ENCODE data around the gene CMBL.
"Not testable (repeated sequence)": the region's sequence is repeated elsewhere in the genome, so short reads cannot be mapped to it uniquely, and the experiment has no call there.

Gene CMBL

DNA sequence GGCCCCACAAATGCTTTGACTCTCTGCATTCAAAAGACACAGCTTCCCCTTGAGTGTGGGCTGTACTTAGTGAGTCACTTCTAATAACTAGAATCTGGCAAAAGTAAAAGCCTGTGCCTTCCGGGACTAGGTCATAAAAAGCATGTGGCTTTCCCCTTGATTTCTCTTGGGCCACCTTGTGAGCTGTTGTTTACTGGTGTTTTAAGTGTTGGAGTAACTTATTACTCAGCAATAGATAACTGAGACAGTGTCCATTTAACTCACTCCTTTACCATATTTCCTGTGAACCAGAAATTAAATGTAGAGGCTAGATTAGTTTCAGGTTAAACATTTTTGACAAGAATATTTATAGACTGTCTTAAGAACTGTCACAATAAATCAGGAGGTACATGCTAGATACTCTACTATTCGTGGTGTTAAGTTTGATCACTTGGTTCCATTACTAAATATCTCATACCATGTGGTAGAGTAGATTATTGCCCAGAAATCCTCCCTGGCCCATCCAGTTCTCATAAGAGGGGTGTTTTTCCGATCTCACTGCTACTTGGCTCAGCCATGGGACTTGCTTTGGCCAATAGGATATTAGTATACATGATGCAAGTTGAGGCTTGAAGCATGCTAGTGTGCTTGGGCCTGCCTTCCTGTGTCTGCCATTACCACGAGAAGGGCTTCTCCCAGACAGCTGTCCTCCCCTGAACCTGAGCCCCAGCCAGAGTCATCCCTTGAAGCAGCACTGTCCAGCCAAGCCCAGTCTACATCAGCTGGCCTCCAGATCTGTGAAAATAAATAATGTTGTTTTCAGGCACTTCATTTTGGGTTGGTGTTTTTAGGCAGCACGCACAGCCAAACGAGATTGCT lies 10.4 kb upstream of the CMBL start:
- Histone ChIP-seq H3K4me1 (ENCODE audit: control extremely low read depth in 1 of 4, control insufficient read depth in 4 of 4, insufficient read depth in 4 of 4, low read length in 3 of 4) (no peaks in the 10 kb centered on the region), H3K27ac (ENCODE audit: insufficient read depth in 1 of 2, low read depth in 1 of 2, low read length in 2 of 2, poor library complexity in 1 of 2, severe bottlenecking in 2 of 2) (no peak overlapping the region), H3K4me3 (ENCODE audit: control insufficient read depth in 1 of 7, extremely low read depth in 1 of 7, insufficient read depth in 4 of 7, low read depth in 2 of 7, low read length in 6 of 7) (no peak overlapping the region), H3K27me3 (replicated peaks in 2 of 5; ENCODE audit: control insufficient read depth in 4 of 5, insufficient read depth in 5 of 5, low read length in 4 of 5) (no peaks in the 10 kb centered on the region), H3K36me3 (ENCODE audit: control insufficient read depth in 4 of 4, insufficient read depth in 4 of 4, low read length in 3 of 4) (no peaks in the 10 kb centered on the region), H3K9me3 (ENCODE audit: control extremely low read depth in 1 of 5, control insufficient read depth in 4 of 5, insufficient read depth in 2 of 5, low read depth in 1 of 5, low read length in 4 of 5) (no peaks in the 10 kb centered on the region)
- WGBS (ENCODE audit: insufficient coverage), result 98% methylated on average over 5 of the region's 6 CpGs
- ChIA-PET CTCF (interaction anchor here (1.0 to 1.5 kb wide), 4 partner anchors 10 to 36 kb away, joined by 3 to 5 read pairs (median 4); partner anchors contain the start of gene CMBL), POLR2A (interaction anchor here (1.1 kb wide), 1 partner anchor 35 kb away, joined by 3 read pairs; the partner anchor contains the start of gene MARCHF6)
- no peak for DNase-seq

DNA sequence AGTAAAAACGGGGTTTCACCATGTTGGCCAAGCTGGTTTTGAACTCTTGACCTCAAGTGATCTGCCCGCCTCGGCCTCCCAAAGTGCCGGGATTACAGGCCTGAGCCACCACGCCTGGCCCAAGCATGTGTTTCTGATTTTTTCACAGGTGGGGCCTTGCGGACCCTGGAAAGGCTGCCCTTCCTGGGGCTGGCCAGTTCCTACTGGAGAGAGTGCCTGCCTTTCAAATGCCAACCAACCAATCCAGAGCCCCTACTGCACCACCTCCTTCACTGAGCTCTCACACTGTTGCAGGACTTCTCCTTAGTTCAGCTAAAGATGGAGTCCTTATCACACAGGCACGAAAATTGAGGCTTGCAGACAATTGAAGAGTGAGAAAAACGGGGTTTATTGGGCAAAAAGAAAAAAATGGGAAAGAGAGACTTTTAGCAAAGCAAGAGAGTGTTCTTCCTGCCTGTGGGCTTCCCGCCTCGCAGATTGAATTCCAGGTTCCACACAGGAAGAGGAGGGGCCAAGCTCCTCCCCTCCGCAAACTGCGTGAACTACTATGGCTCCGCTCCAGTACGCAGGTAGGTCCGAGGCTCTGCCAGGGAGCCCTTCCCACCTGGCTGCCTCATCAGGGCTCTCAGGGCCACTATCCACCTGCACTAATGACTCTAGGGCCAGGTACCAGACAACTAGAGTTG lies 8.3 kb upstream of the CMBL start:
- POLR2A ChIA-PET, result no interaction called here
- no peak for DNase-seq
- Histone ChIP-seq H3K4me3 (ENCODE audit: control insufficient read depth in 1 of 7, extremely low read depth in 1 of 7, insufficient read depth in 4 of 7, low read depth in 2 of 7, low read length in 6 of 7) (no peak overlapping the region), H3K27ac (ENCODE audit: insufficient read depth in 1 of 2, low read depth in 1 of 2, low read length in 2 of 2, poor library complexity in 1 of 2, severe bottlenecking in 2 of 2) (no peak overlapping the region), H3K27me3 (replicated peaks in 2 of 5; ENCODE audit: control insufficient read depth in 4 of 5, insufficient read depth in 5 of 5, low read length in 4 of 5) (no peaks in the 10 kb centered on the region), H3K4me1 (ENCODE audit: control extremely low read depth in 1 of 4, control insufficient read depth in 4 of 4, insufficient read depth in 4 of 4, low read length in 3 of 4) (no peaks in the 10 kb centered on the region), H3K36me3 (ENCODE audit: control insufficient read depth in 4 of 4, insufficient read depth in 4 of 4, low read length in 3 of 4) (no peaks in the 10 kb centered on the region), H3K9me3 (ENCODE audit: control extremely low read depth in 1 of 5, control insufficient read depth in 4 of 5, insufficient read depth in 2 of 5, low read depth in 1 of 5, low read length in 4 of 5) (no peaks in the 10 kb centered on the region)
- CTCF ChIA-PET, result interaction anchor here (5.7 kb wide), 1 partner anchor 14 kb away, joined by 21 read pairs; no protein-coding TSS in a partner anchor
- WGBS (ENCODE audit: insufficient coverage), result 98% methylated on average over 15 of the region's 15 CpGs

DNA sequence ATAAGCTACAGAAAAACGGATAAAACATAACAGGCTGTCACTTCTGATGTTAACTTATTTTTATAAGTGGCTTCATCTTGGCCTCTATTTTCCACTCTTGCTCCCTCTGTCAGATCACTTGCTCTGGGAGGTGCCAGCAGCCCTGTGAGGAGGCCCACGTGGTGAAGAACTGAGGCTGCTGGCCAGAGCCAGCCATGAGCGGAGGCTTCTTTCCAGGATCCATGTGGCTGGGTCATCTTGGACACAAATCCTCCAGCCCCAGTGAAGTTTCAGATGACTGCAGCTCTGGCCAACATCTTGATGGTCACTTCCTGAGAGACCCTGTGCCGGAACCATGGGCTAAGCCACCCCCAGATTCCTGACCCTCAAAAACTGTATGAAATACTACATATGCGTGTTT lies 7.5 kb upstream of the CMBL start:
- Histone ChIP-seq H3K9me3 (ENCODE audit: control extremely low read depth in 1 of 5, control insufficient read depth in 4 of 5, insufficient read depth in 2 of 5, low read depth in 1 of 5, low read length in 4 of 5) (no peaks in the 10 kb centered on the region), H3K36me3 (ENCODE audit: control insufficient read depth in 4 of 4, insufficient read depth in 4 of 4, low read length in 3 of 4) (no peaks in the 10 kb centered on the region), H3K4me3 (ENCODE audit: control insufficient read depth in 1 of 7, extremely low read depth in 1 of 7, insufficient read depth in 4 of 7, low read depth in 2 of 7, low read length in 6 of 7) (no peak overlapping the region), H3K4me1 (ENCODE audit: control extremely low read depth in 1 of 4, control insufficient read depth in 4 of 4, insufficient read depth in 4 of 4, low read length in 3 of 4) (peaks cover 0 to 4% (median 3%) of the 10 kb centered on the region in 4 experiments), H3K27ac (ENCODE audit: insufficient read depth in 1 of 2, low read depth in 1 of 2, low read length in 2 of 2, poor library complexity in 1 of 2, severe bottlenecking in 2 of 2) (no peak overlapping the region), H3K27me3 (replicated peaks in 2 of 5; ENCODE audit: control insufficient read depth in 4 of 5, insufficient read depth in 5 of 5, low read length in 4 of 5) (no peaks in the 10 kb centered on the region)
- no peak for DNase-seq
- ChIA-PET CTCF (interaction anchor here (1.3 to 5.7 kb wide), 2 partner anchors 15 to 49 kb away, joined by 3 to 21 read pairs; no protein-coding TSS in a partner anchor), POLR2A (no interaction called here)
- WGBS (ENCODE audit: insufficient coverage), result 100% methylated on average over 3 of the region's 5 CpGs

DNA sequence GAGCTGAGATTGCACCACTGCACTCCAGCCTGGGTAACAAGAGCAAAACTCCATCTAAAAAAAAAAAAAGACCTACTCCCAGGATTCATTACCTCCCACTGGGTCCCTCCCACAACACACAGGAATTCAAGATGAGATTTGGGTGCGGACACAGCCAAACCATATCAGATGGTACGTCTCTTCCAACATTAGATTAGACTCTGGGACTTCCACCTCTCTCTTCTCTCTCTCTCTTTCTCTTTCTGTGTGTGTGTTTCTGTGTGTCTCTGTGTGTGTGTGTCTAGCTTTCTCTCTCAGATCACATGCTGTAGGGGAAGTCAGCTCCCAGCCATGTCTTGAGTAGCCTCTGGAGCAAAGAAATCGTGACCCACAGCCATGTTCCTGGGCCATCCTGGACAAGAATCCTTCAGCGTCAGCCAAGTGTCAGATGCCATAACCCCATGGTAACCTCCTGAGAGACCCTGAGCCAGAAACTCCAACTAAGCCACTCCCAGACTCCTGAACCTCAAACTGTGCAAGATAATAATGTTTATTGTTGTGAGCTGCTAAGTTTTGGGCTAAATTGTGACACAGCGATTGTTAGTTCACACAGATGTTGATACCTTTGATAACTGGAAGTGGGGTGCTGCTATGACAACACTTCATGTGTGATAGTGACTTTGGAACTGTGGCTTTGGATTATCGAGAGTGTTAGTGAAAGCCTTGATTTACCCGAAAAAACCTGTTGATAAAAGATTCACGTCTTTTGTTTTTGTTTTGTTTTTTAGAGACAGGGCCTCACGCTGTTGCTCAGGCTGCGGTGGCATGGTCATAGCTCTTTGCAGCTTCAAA lies 4.1 kb upstream of the CMBL start:
- 80% methylated on average over 7 of the region's 10 CpGs for WGBS (ENCODE audit: insufficient coverage)
- Histone ChIP-seq H3K27me3 (replicated peaks in 2 of 5; ENCODE audit: control insufficient read depth in 4 of 5, insufficient read depth in 5 of 5, low read length in 4 of 5) (no peaks in the 10 kb centered on the region), H3K4me1 (ENCODE audit: control extremely low read depth in 1 of 4, control insufficient read depth in 4 of 4, insufficient read depth in 4 of 4, low read length in 3 of 4) (peaks cover 0 to 18% (median 11%) of the 10 kb centered on the region in 4 experiments), H3K27ac (ENCODE audit: insufficient read depth in 1 of 2, low read depth in 1 of 2, low read length in 2 of 2, poor library complexity in 1 of 2, severe bottlenecking in 2 of 2) (no peak overlapping the region), H3K36me3 (ENCODE audit: control insufficient read depth in 4 of 4, insufficient read depth in 4 of 4, low read length in 3 of 4) (no peaks in the 10 kb centered on the region), H3K4me3 (ENCODE audit: control insufficient read depth in 1 of 7, extremely low read depth in 1 of 7, insufficient read depth in 4 of 7, low read depth in 2 of 7, low read length in 6 of 7) (no peak overlapping the region), H3K9me3 (ENCODE audit: control extremely low read depth in 1 of 5, control insufficient read depth in 4 of 5, insufficient read depth in 2 of 5, low read depth in 1 of 5, low read length in 4 of 5) (no peaks in the 10 kb centered on the region)
- CTCF ChIA-PET, result interaction anchor here (1.2 to 5.7 kb wide), 4 partner anchors 15 to 53 kb away, joined by 3 to 21 read pairs (median 3); no protein-coding TSS in a partner anchor
- no peak for DNase-seq
- POLR2A ChIA-PET, result no interaction called here

DNA sequence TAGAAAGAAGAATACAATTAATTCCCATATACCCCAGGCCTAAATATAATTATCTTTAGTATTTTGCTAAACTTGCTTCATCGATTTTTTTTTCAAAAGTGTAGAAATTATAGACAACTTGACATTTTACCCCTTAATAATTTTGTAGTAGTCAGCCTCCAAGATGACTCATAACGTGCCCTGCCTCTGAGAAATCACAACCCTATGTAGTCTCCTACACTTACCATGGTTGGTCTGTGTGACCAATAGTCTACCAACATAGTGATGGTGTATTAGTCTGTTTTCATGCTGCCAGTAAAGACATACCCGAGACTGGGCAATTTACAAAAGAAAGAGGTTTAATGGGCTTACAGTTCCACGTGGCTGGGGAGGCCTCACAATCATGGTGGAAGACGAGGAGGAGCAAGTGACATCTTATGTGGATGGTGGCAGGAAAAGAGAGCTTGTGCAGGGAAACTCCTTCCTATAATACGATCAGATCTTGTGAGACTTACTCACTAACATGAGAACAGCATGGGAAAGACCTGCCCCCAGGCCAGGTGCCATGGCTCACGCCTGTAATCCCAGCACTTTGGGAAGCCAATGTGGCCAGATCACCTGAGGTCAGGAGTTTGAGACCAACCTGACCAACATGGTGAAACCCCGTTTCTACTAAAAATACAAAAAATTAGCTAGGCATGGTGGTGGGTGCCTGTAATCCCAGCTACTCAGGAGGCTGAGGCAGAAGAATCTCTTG lies 3.3 kb upstream of the CMBL start:
- H3K36me3 ChIP-seq (ENCODE audit: control insufficient read depth in 4 of 4, insufficient read depth in 4 of 4, low read length in 3 of 4); H3K27ac ChIP-seq (ENCODE audit: insufficient read depth in 1 of 2, low read depth in 1 of 2, low read length in 2 of 2, poor library complexity in 1 of 2, severe bottlenecking in 2 of 2); H3K27me3 ChIP-seq (replicated peaks in 2 of 5; ENCODE audit: control insufficient read depth in 4 of 5, insufficient read depth in 5 of 5, low read length in 4 of 5); POLR2A ChIA-PET; H3K9me3 ChIP-seq (ENCODE audit: control extremely low read depth in 1 of 5, control insufficient read depth in 4 of 5, insufficient read depth in 2 of 5, low read depth in 1 of 5, low read length in 4 of 5); H3K4me3 ChIP-seq (ENCODE audit: control insufficient read depth in 1 of 7, extremely low read depth in 1 of 7, insufficient read depth in 4 of 7, low read depth in 2 of 7, low read length in 6 of 7): not testable (repeated sequence)
- peak in 1 of 3 donors; percentile 41 for DNase-seq
- CTCF ChIA-PET, result interaction anchor here (1.0 to 5.7 kb wide), 3 partner anchors 19 to 47 kb away, joined by 4 to 21 read pairs (median 4); no protein-coding TSS in a partner anchor
- WGBS (ENCODE audit: insufficient coverage), result 85% methylated on average over 5 of the region's 8 CpGs
- peaks cover 0 to 23% (median 17%) of the 10 kb centered on the region in 4 experiments for H3K4me1 ChIP-seq (ENCODE audit: control extremely low read depth in 1 of 4, control insufficient read depth in 4 of 4, insufficient read depth in 4 of 4, low read length in 3 of 4)

DNA sequence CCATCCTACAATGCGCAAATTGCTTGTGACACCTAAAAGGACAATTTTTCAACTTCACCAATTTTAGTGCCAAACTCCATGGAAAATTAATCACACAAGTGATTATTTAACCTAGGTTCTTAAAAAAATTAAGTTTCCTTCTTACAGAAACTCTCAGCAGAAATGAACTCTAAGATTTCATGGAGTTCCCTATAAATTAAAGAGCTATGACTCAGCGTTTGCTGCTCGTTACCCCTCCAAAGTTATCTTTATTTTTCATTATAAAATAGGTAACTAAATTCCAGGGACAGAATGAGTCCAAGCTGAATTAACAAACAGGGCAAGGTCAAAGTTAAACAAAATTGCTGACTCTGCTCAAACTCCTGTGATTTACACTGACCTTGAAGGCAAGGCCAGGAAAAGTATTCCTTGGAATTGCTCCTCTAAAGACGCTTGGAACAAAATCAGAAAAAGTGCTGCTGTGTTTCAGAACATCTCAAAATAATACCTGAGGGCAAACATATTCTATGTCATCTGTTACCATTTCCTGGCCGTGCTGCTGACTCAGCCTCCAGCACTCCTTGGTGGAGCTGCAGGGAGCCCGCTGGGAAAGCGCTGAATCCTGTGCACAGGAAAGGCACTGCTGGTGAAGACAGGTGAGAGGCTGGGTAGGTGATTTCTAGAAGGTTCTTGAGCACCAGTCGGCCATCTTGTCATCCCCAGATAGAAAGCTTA lies 2.5 kb upstream of the CMBL start:
- 86% methylated on average over 2 of the region's 8 CpGs for WGBS (ENCODE audit: insufficient coverage)
- ChIA-PET POLR2A (no interaction called here), CTCF (interaction anchor here (1.0 to 5.7 kb wide), 4 partner anchors 20 to 49 kb away, joined by 4 to 21 read pairs (median 4); no protein-coding TSS in a partner anchor)
- Histone ChIP-seq H3K27ac (ENCODE audit: insufficient read depth in 1 of 2, low read depth in 1 of 2, low read length in 2 of 2, poor library complexity in 1 of 2, severe bottlenecking in 2 of 2) (no peak overlapping the region), H3K36me3 (ENCODE audit: control insufficient read depth in 4 of 4, insufficient read depth in 4 of 4, low read length in 3 of 4) (no peaks in the 10 kb centered on the region), H3K27me3 (replicated peaks in 2 of 5; ENCODE audit: control insufficient read depth in 4 of 5, insufficient read depth in 5 of 5, low read length in 4 of 5) (no peaks in the 10 kb centered on the region), H3K9me3 (ENCODE audit: control extremely low read depth in 1 of 5, control insufficient read depth in 4 of 5, insufficient read depth in 2 of 5, low read depth in 1 of 5, low read length in 4 of 5) (no peaks in the 10 kb centered on the region), H3K4me3 (ENCODE audit: control insufficient read depth in 1 of 7, extremely low read depth in 1 of 7, insufficient read depth in 4 of 7, low read depth in 2 of 7, low read length in 6 of 7) (no peak overlapping the region), H3K4me1 (ENCODE audit: control extremely low read depth in 1 of 4, control insufficient read depth in 4 of 4, insufficient read depth in 4 of 4, low read length in 3 of 4) (peaks cover 0 to 23% (median 17%) of the 10 kb centered on the region in 4 experiments)
- DNase-seq, result peak in 1 of 3 donors; percentile 53

Data from common myeloid progenitor, CD34-positive (primary cell).